A549 (cell line): ENCODE results near the gene DYSF. TPM values are rescaled to one million over a fixed set of nuclear protein-coding genes. Genes with fewer than 3 reads are reported as not detected.

ENCODE experiments used
- ATAC-seq, 2 experiments: fragments of 200-7000 bp in 1 of 2; fragments of >200 bp in 1 of 2; cut with Nextera tagmentation in 1 of 2; cut with Tn5 transposase in 1 of 2; 3 replicates each; pipeline versions ENCODE4 v1.8.0 to v1.9.1; 2018 to 2020; ENCODE audit warnings: mild to moderate bottlenecking in 1 of 2, moderate library complexity in 1 of 2
- CTCF ChIA-PET: fragments of 300-600 bp; sonication (Branson Sonifier 250); formaldehyde crosslinking; extraction: SDS; loops from one replicate; lab custom pipeline; 2021; ENCODE audit warnings: antibody characterized with exemption, inconsistent platforms; lab: Yijun Ruan, JAX
- POLR2A ChIA-PET: fragments of 350-600 bp; formaldehyde crosslinking; extraction: SDS; loops from one replicate; lab custom pipeline; 2021; ENCODE audit warnings: antibody characterized with exemption, inconsistent platforms; lab: Yijun Ruan, JAX
- DNase-seq, 2 experiments: peaks; one replicate each; pipeline versions ENCODE4 v3.0.0 to v3.0.0-alpha.2; 2011 to 2016; ENCODE audit warnings: low read depth in 1 of 2, low spot score in 1 of 2
- FAIRE-seq: peaks from 2 replicates; lab custom pipeline; 2011; peaks lifted over from hg19 to GRCh38; lab: Jason Lieb, UNC
- H3K27ac ChIP-seq, 2 experiments: fragments of >200 bp; sonication (Bioruptor Twin); formaldehyde crosslinking; 3 replicates each; pipeline ENCODE4 v1.5.1; 2016 to 2017
- H3K4me1 ChIP-seq: fragments of >200 bp; sonication (Bioruptor Twin); formaldehyde crosslinking; 3 replicates; pipeline ENCODE4 v1.6.1; 2016
- H3K4me2 ChIP-seq: fragments of >200 bp; sonication (Bioruptor Twin); formaldehyde crosslinking; 3 replicates; pipeline ENCODE4 v1.6.1; 2016
- H3K4me3 ChIP-seq: fragments of >200 bp; sonication (Bioruptor Twin); formaldehyde crosslinking; 3 replicates; pipeline ENCODE4 v1.5.1; 2016
- H3K9me3 ChIP-seq: fragments of >200 bp; sonication (Bioruptor Twin); formaldehyde crosslinking; 3 replicates; pipeline ENCODE4 v1.6.1; 2016
- CBX2 ChIP-seq: fragments of 200-600 bp; sonication (generic); IDR thresholded peaks from 2 replicates; pipeline ENCODE4 v1.6.1; 2016; ENCODE audit warnings: low read depth, mild to moderate bottlenecking, borderline replicate concordance
- CBX8 ChIP-seq: fragments of 200-600 bp; sonication (generic); IDR thresholded peaks from 2 replicates; pipeline ENCODE4 v1.6.1; 2016
- CEBPB ChIP-seq, 2 experiments: fragments of >200 bp in 1 of 2; sonication (Bioruptor Twin) in 1 of 2; formaldehyde crosslinking in 1 of 2; IDR thresholded peaks; 2 replicates each; pipeline ENCODE4 v1.6.1; 2012 to 2016
- CHD2 ChIP-seq: fragments of 150-350 bp; IDR thresholded peaks from 2 replicates; pipeline ENCODE4 v1.6.1; 2014; ENCODE audit warnings: low read length; ENCODE audit not compliant: partially characterized antibody
- CTCF ChIP-seq: fragments of >200 bp; sonication (Bioruptor Twin); formaldehyde crosslinking; IDR thresholded peaks from 3 replicates; pipeline ENCODE4 v1.5.1; 2016
- E2F6 ChIP-seq: IDR thresholded peaks from 2 replicates; pipeline ENCODE4 v1.6.1; 2012; ENCODE audit warnings: low read depth, borderline replicate concordance
- EHF ChIP-seq: fragments of 250-450 bp; sonication (Bioruptor Pico); IDR thresholded peaks from 2 replicates; pipeline ENCODE4 v1.5.0; 2020; ENCODE audit warnings: mild to moderate bottlenecking
- EP300 ChIP-seq, 2 experiments: fragments of >200 bp; sonication (Bioruptor Twin); formaldehyde crosslinking; IDR thresholded peaks; 2 replicates in 1 of 2; 3 replicates in 1 of 2; pipeline ENCODE4 v1.6.1; 2016 to 2017
- ESRRA ChIP-seq: fragments of 150-350 bp; IDR thresholded peaks from 2 replicates; pipeline ENCODE4 v1.6.1; 2014; ENCODE audit warnings: mild to moderate bottlenecking, low read length, borderline replicate concordance
- GATA3 ChIP-seq: IDR thresholded peaks from 2 replicates; pipeline ENCODE4 v1.6.1; 2012; ENCODE audit warnings: borderline replicate concordance
- KDM1A ChIP-seq: fragments of 200-600 bp; sonication (generic); IDR thresholded peaks from 2 replicates; pipeline ENCODE4 v1.6.1; 2016; ENCODE audit warnings: low read depth, mild to moderate bottlenecking
- KDM5A ChIP-seq: fragments of 200-600 bp; sonication (generic); IDR thresholded peaks from 2 replicates; pipeline ENCODE4 v1.6.1; 2016; ENCODE audit warnings: antibody characterized with exemption, mild to moderate bottlenecking
- MAX ChIP-seq: IDR thresholded peaks from 2 replicates; pipeline ENCODE4 v1.6.1; 2012
- MAZ ChIP-seq: fragments of 150-350 bp; IDR thresholded peaks from 2 replicates; pipeline ENCODE4 v1.6.1; 2014; ENCODE audit warnings: antibody characterized with exemption, low read depth, low read length, borderline replicate concordance
- PHF8 ChIP-seq: fragments of 200-600 bp; sonication (generic); IDR thresholded peaks from 2 replicates; pipeline ENCODE4 v1.6.1; 2016; ENCODE audit warnings: low read depth, mild to moderate bottlenecking, antibody characterized with exemption, moderate library complexity, borderline replicate concordance
- POLR2AphosphoS2 ChIP-seq: conservative IDR thresholded peaks from 2 replicates; pipeline ENCODE4 v1.6.1; 2012; ENCODE audit warnings: low read length, improper control_type of control experiment, inconsistent platforms
- RFX5 ChIP-seq: fragments of 450-650 bp; IDR thresholded peaks from 2 replicates; pipeline ENCODE4 v1.7.1; 2014; ENCODE audit warnings: antibody characterized with exemption, mild to moderate bottlenecking, moderate library complexity
- SMC3 ChIP-seq: fragments of >200 bp; sonication (Bioruptor Twin); formaldehyde crosslinking; IDR thresholded peaks from 3 replicates; pipeline ENCODE4 v1.6.1; 2018; ENCODE audit warnings: inconsistent platforms
- SREBF2 ChIP-seq: fragments of 450-650 bp; IDR thresholded peaks from 2 replicates; pipeline ENCODE4 v1.6.1; 2014; ENCODE audit warnings: mild to moderate bottlenecking, moderate library complexity
- ZNF302 ChIP-seq: fragments of 250-450 bp; sonication (Bioruptor Pico); IDR thresholded peaks from 2 replicates; pipeline ENCODE4 v1.9.0; 2021; ENCODE audit warnings: inconsistent platforms, mild to moderate bottlenecking, moderate library complexity
- ZSCAN20 ChIP-seq: fragments of 250-450 bp; sonication (Bioruptor Pico); IDR thresholded peaks from 2 replicates; pipeline ENCODE4 v1.8.0; 2022; ENCODE audit warnings: mild to moderate bottlenecking, moderate library complexity
- WGBS: methylation state at CpG from one replicate; pipeline ENCODE4 v1.1.6; 2017; ENCODE audit errors: missing lambda C conversion rate; 5-methylcytosine and 5-hydroxymethylcytosine counted together
- polyA plus RNA-seq, 4 experiments: library from polyadenylated mRNA; depleted of rRNA in 3 of 4; stranded (reverse); fragments of >200 nt; fragmentation: RNase III in 1 of 4; extraction: RNeasy Plus Mini Kit Qiagen cat#74134 plus additional on column Dnase treatment in 1 of 4; gene quantifications; 2 replicates in 3 of 4; 3 replicates in 1 of 4; pipeline ENCODE4 v1.2.3, GENCODE V29; 2011 to 2017

Gene DYSF
- polyA plus RNA-seq, 2 of the 4 experiments (the other 2 are of a cell fraction) = 0.36 to 0.98 TPM

- WGBS = 82% methylated on average over 1 of the region's 1 CpG
- no peak for DNase-seq
- TF ChIP-seq GATA3 (no peak), EP300 (IDR thresholded peaks at IDR 0.05) (no peak), KDM1A (no peak), CHD2 (no peak), CTCF (no peak)
- H3K4me1 ChIP-seq = no peaks in the 10 kb centered on the region
- no peak overlapping the region for H3K4me2 ChIP-seq
- ChIA-PET POLR2A (interaction anchor here (0.5 kb wide), 1 partner anchor 23 kb away, joined by 3 read pairs; no protein-coding TSS in a partner anchor), CTCF (interaction anchor here (0.9 to 1.7 kb wide), 3 partner anchors 13 to 137 kb away, joined by 3 to 5 read pairs (median 3); no protein-coding TSS in a partner anchor)
- no peaks in the 10 kb centered on the region for H3K9me3 ChIP-seq
- no peak for FAIRE-seq
- H3K4me3 ChIP-seq = no peak overlapping the region
- H3K27ac ChIP-seq = no peak overlapping the region
- no peak for ATAC-seq
These were observed 230.3 kb downstream of the DYSF start for GRCh38 chr2:71683666-71684065.

GRCh38 chr2:71684226-71685072 lies 231.1 kb downstream of the DYSF start:
- FAIRE-seq (no peak), ATAC-seq (no peak), DNase-seq (no peak)
- Histone ChIP-seq H3K9me3 (no peaks in the 10 kb centered on the region), H3K4me1 (no peaks in the 10 kb centered on the region), H3K4me2 (no peak overlapping the region), H3K4me3 (no peak overlapping the region), H3K27ac (no peak overlapping the region)
- WGBS = 63% methylated on average over 12 of the region's 13 CpGs
- CTCF ChIA-PET = interaction anchor here (0.9 to 1.7 kb wide), 4 partner anchors 12 to 138 kb away, joined by 3 to 5 read pairs (median 4); no protein-coding TSS in a partner anchor
- TF ChIP-seq KDM5A (no peak), SMC3 (no peak), CEBPB (IDR thresholded peaks at IDR 0.05) (no peak)
- POLR2A ChIA-PET = interaction anchor here (0.5 kb wide), 1 partner anchor 23 kb away, joined by 3 read pairs; no protein-coding TSS in a partner anchor

- no peaks in the 10 kb centered on the region for H3K4me1 ChIP-seq
- H3K27ac ChIP-seq = no peak overlapping the region
- FAIRE-seq (no peak), DNase-seq (no peak), ATAC-seq (no peak)
- H3K4me3 ChIP-seq = no peak overlapping the region
- CTCF ChIA-PET = interaction anchor here (1.0 to 2.2 kb wide), 6 partner anchors 11 to 450 kb away, joined by 3 to 11 read pairs (median 4); no protein-coding TSS in a partner anchor
- no peak overlapping the region for H3K4me2 ChIP-seq
- no peaks in the 10 kb centered on the region for H3K9me3 ChIP-seq
- WGBS = 82% methylated on average over 10 of the region's 10 CpGs
- POLR2A ChIA-PET = no interaction called here
- no peak for TF ChIP-seq CBX8
- no peak for TF ChIP-seq PHF8
- TF ChIP-seq ZNF302 = no peak
- no peak for TF ChIP-seq POLR2AphosphoS2
- no peak for TF ChIP-seq ESRRA
These were observed 231.9 kb downstream of the DYSF start for GRCh38 chr2:71685073-71685848.

GRCh38 chr2:71685941-71686611 lies 232.7 kb downstream of the DYSF start:
- FAIRE-seq (no peak), ATAC-seq (no peak), DNase-seq (no peak)
- H3K27ac ChIP-seq = no peak overlapping the region
- CTCF ChIA-PET = interaction anchor here (1.0 to 2.9 kb wide), 5 partner anchors 10 to 449 kb away, joined by 3 to 11 read pairs (median 4); no protein-coding TSS in a partner anchor
- 75% methylated on average over 13 of the region's 13 CpGs for WGBS
- no peak overlapping the region for H3K4me3 ChIP-seq
- H3K9me3 ChIP-seq = no peaks in the 10 kb centered on the region
- no peak overlapping the region for H3K4me2 ChIP-seq
- POLR2A ChIA-PET = no interaction called here
- H3K4me1 ChIP-seq = no peaks in the 10 kb centered on the region
- TF ChIP-seq MAX (no peak), SREBF2 (no peak), KDM1A (no peak), EHF (CRISPR knock-in tag) (no peak), CBX2 (no peak), ZSCAN20 (CRISPR knock-in tag) (no peak), RFX5 (no peak), GATA3 (no peak), CEBPB (IDR thresholded peaks at IDR 0.05) (no peak), POLR2AphosphoS2 (no peak), KDM5A (no peak), E2F6 (no peak), MAZ (no peak)
